ENCODE results near the gene MSH5. TPM values are rescaled to one million over a fixed set of nuclear protein-coding genes. Genes with fewer than 3 reads are reported as not detected.

Gene MSH5
- total and polyA plus RNA-seq, 2 of the 13 experiments (the other 11 are each of a cell fraction or from before 2014, with no cell fraction given) = 10.2 to 38.7 TPM

DNA sequence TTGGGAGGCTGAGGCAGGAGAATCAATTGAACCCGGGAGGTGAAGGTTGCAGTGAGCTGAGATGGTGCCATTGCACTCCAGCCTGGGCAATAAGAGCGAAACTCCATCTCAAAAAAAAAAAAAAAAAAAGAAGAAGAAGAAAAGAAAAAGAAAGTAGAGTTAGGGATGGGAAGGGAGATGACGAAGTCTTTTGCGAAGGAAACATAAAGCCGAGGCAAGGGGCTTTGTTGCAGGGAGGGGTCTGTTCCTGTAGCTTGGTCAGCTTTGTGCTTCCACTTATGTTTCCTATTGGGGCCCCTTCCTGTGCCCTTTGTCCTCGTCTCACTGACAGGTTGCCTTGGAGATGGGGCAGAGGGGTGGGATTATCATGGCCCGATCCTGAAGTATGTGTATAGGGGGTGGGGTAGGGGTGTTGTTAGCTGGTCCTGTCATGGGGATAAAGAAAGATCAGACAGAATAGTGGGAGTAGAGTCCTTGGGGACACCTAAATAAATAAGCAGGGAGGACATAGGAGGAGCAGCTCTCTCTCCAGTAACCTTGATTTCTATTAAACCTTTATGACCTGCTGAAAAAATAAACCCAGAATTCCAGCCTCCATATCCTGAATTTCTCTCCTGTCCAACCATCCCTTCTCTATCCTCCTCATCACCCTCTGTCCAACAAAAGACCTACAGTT lies 2.4 kb upstream of the MSH5 start (continued):
- TF ChIP-seq, protein P1, sequence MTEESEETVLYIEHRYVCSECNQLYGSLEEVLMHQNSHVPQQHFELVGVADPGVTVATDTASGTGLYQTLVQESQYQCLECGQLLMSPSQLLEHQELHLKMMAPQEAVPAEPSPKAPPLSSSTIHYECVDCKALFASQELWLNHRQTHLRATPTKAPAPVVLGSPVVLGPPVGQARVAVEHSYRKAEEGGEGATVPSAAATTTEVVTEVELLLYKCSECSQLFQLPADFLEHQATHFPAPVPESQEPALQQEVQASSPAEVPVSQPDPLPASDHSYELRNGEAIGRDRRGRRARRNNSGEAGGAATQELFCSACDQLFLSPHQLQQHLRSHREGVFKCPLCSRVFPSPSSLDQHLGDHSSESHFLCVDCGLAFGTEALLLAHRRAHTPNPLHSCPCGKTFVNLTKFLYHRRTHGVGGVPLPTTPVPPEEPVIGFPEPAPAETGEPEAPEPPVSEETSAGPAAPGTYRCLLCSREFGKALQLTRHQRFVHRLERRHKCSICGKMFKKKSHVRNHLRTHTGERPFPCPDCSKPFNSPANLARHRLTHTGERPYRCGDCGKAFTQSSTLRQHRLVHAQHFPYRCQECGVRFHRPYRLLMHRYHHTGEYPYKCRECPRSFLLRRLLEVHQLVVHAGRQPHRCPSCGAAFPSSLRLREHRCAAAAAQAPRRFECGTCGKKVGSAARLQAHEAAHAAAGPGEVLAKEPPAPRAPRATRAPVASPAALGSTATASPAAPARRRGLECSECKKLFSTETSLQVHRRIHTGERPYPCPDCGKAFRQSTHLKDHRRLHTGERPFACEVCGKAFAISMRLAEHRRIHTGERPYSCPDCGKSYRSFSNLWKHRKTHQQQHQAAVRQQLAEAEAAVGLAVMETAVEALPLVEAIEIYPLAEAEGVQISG (CRISPR knock-in tag; IDR thresholded peaks at IDR 0.05) = 0 out of 2 replicates have a peak, but pooled peaks have one; percentile 19
- TF ChIP-seq ZNF644 (CRISPR knock-in tag; IDR thresholded peaks at IDR 0.05; ENCODE audit: low read depth) = 0 out of 2 replicates have a peak, but pooled peaks have one; percentile 46
- TF ChIP-seq ZNF720 (CRISPR knock-in tag; IDR thresholded peaks at IDR 0.05) = no peak
- no peak for TF ChIP-seq ZNF235 (CRISPR knock-in tag; IDR thresholded peaks at IDR 0.05; ENCODE audit: borderline replicate concordance)
- TF ChIP-seq, protein P2, sequence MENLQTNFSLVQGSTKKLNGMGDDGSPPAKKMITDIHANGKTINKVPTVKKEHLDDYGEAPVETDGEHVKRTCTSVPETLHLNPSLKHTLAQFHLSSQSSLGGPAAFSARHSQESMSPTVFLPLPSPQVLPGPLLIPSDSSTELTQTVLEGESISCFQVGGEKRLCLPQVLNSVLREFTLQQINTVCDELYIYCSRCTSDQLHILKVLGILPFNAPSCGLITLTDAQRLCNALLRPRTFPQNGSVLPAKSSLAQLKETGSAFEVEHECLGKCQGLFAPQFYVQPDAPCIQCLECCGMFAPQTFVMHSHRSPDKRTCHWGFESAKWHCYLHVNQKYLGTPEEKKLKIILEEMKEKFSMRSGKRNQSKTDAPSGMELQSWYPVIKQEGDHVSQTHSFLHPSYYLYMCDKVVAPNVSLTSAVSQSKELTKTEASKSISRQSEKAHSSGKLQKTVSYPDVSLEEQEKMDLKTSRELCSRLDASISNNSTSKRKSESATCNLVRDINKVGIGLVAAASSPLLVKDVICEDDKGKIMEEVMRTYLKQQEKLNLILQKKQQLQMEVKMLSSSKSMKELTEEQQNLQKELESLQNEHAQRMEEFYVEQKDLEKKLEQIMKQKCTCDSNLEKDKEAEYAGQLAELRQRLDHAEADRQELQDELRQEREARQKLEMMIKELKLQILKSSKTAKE (CRISPR knock-in tag; IDR thresholded peaks at IDR 0.05; ENCODE audit: borderline replicate concordance) = peak; percentile 90
- TF ChIP-seq ZNF782 (CRISPR knock-in tag; IDR thresholded peaks at IDR 0.05; ENCODE audit: borderline replicate concordance) = no peak
- TF ChIP-seq, protein P3, sequence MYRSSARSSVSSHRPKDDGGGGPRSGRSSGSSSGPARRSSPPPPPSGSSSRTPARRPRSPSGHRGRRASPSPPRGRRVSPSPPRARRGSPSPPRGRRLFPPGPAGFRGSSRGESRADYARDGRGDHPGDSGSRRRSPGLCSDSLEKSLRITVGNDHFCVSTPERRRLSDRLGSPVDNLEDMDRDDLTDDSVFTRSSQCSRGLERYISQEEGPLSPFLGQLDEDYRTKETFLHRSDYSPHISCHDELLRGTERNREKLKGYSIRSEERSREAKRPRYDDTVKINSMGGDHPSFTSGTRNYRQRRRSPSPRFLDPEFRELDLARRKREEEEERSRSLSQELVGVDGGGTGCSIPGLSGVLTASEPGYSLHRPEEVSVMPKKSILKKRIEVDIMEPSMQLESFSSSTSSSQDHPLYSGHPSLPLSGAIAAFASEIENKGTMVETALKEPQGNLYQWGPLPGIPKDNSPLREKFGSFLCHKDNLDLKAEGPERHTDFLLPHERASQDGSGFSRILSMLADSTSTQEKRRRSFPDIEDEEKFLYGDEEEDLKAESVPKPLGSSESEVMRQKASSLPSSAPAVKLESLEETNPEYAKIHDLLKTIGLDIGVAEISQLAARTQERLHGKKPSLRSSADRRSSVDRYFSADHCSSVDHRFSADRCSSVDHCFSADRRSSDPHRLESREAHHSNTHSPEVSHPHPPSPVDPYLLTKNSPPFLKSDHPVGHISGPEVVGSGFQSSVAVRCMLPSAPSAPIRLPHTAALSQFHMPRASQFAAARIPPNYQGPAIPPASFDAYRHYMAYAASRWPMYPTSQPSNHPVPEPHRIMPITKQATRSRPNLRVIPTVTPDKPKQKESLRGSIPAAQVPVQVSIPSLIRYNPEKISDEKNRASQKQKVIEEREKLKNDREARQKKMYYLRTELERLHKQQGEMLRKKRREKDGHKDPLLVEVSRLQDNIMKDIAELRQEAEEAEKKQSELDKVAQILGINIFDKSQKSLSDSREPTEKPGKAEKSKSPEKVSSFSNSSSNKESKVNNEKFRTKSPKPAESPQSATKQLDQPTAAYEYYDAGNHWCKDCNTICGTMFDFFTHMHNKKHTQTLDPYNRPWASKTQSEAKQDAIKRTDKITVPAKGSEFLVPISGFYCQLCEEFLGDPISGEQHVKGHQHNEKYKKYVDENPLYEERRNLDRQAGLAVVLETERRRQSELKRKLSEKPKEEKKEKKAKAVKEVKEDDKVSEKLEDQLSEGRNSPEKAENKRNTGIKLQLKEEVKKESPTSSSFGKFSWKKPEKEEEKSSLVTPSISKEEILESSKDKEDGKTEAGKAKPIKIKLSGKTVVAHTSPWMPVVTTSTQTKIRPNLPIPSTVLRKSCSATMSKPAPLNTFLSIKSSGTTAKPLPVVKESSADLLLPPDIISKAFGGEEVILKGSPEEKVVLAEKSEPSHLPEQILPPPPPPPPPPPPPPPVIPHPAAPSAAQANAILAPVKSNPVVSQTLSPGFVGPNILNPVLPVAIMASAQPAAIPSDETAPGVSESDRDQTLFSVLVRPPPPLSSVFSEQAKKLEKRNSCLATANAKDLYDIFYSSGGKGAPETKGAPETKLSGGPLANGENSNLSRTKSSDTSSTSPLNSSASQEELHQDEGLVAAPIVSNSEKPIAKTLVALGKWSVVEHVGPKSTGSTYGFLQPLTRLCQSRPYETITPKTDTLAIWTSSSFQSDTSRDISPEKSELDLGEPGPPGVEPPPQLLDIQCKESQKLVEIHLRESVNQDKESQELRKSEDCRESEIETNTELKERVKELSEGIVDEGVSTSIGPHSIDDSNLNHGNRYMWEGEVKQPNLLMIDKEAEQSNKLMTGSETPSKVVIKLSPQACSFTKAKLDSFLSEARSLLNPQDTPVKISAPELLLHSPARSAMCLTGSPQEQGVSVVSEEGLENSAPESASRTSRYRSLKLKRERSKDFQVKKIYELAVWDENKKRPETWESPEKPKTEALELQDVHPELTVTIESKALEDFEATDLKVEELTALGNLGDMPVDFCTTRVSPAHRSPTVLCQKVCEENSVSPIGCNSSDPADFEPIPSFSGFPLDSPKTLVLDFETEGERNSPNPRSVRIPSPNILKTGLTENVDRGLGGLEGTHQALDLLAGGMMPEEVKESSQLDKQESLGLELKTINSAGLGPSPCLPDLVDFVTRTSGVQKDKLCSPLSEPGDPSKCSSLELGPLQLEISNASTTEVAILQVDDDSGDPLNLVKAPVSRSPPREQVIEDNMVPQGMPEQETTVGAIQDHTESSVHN (CRISPR knock-in tag; IDR thresholded peaks at IDR 0.05) = no peak
- TF ChIP-seq FOXM1 (CRISPR knock-in tag; IDR thresholded peaks at IDR 0.05) = no peak
- no peak for TF ChIP-seq SP1 (IDR thresholded peaks at IDR 0.05)
- peak; percentile 39; the same call in 1 of the 2 replicates for TF ChIP-seq SP1 (CRISPR knock-in tag; IDR thresholded peaks at IDR 0.05)
- TF ChIP-seq, protein P4, sequence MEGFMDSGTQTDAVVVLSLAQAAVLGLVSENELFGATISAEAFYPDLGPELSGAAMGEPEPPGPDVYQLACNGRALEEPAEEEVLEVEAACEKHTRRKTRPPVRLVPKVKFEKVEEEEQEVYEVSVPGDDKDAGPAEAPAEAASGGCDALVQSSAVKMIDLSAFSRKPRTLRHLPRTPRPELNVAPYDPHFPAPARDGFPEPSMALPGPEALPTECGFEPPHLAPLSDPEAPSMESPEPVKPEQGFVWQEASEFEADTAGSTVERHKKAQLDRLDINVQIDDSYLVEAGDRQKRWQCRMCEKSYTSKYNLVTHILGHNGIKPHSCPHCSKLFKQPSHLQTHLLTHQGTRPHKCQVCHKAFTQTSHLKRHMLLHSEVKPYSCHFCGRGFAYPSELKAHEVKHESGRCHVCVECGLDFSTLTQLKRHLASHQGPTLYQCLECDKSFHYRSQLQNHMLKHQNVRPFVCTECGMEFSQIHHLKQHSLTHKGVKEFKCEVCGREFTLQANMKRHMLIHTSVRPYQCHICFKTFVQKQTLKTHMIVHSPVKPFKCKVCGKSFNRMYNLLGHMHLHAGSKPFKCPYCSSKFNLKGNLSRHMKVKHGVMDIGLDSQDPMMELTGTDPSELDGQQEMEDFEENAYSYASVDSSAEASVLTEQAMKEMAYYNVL (CRISPR knock-in tag; IDR thresholded peaks at IDR 0.05; ENCODE audit: borderline replicate concordance) = no peak
- TF ChIP-seq, protein P5, sequence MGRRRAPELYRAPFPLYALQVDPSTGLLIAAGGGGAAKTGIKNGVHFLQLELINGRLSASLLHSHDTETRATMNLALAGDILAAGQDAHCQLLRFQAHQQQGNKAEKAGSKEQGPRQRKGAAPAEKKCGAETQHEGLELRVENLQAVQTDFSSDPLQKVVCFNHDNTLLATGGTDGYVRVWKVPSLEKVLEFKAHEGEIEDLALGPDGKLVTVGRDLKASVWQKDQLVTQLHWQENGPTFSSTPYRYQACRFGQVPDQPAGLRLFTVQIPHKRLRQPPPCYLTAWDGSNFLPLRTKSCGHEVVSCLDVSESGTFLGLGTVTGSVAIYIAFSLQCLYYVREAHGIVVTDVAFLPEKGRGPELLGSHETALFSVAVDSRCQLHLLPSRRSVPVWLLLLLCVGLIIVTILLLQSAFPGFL (CRISPR knock-in tag; IDR thresholded peaks at IDR 0.05) = no peak

Measured in HepG2 (cell line).